H1 (cell line): ENCODE measurements around the gene GSTT4. TPM values are rescaled to one million over a fixed set of nuclear protein-coding genes. Genes with fewer than 3 reads are reported as not detected.
"Not testable (repeated sequence)": the region's sequence is repeated elsewhere in the genome, so short reads cannot be mapped to it uniquely, and the experiment has no call there.

Experiments used
- CTCF ChIA-PET: fragments of 300-600 bp; sonication (Branson Sonifier 250); formaldehyde crosslinking; loops from one replicate; lab custom pipeline; 2021; ENCODE audit not compliant: partially characterized antibody; lab: Charles Lee
- POLR2A ChIA-PET: fragments of 300-600 bp; sonication (Branson Sonifier 250); formaldehyde crosslinking; loops from one replicate; lab custom pipeline; 2021; ENCODE audit warnings: inconsistent platforms; ENCODE audit not compliant: partially characterized antibody; lab: Charles Lee
- DNase-seq, 2 experiments: peaks; one replicate each; pipeline versions ENCODE4 v3.0.0 to v3.0.0-alpha.2; 2010 to 2022; ENCODE audit warnings: low spot score in 2 of 2, low read depth in 1 of 2, mixed read lengths in 1 of 2
- FAIRE-seq: peaks from 2 replicates; lab custom pipeline; 2011; peaks lifted over from hg19 to GRCh38; lab: Jason Lieb, UNC
- H2AFZ ChIP-seq: 2 replicates; pipeline ENCODE4 v1.8.1; 2012; ENCODE audit warnings: low read length, inconsistent platforms
- H2AK5ac ChIP-seq: 2 replicates; pipeline ENCODE4 v1.6.1; 2013; ENCODE audit warnings: low read depth, low read length
- H2BK120ac ChIP-seq: replicated peaks from 2 replicates; pipeline ENCODE3; 2013; ENCODE audit warnings: low read depth, low read length, inconsistent platforms
- H2BK12ac ChIP-seq: 2 replicates; pipeline ENCODE4 v1.6.1; 2013; ENCODE audit warnings: low read depth, low read length
- H2BK15ac ChIP-seq: 2 replicates; pipeline ENCODE4 v1.6.1; 2013; ENCODE audit warnings: low read length
- H2BK20ac ChIP-seq: 2 replicates; pipeline ENCODE4 v1.6.1; 2013; ENCODE audit warnings: low read length
- H2BK5ac ChIP-seq: 2 replicates; pipeline ENCODE4 v1.6.1; 2013; ENCODE audit warnings: low read depth, low read length
- H3K14ac ChIP-seq: 2 replicates; pipeline ENCODE4 v1.6.1; 2013; ENCODE audit warnings: inconsistent platforms; ENCODE audit not compliant: insufficient read length
- H3K18ac ChIP-seq: 2 replicates; pipeline ENCODE4 v1.6.1; 2013; ENCODE audit warnings: low read length; ENCODE audit errors: extremely low read depth
- H3K23ac ChIP-seq: 2 replicates; pipeline ENCODE4 v1.6.1; 2013; ENCODE audit warnings: inconsistent platforms; ENCODE audit not compliant: insufficient read length
- H3K23me2 ChIP-seq: 2 replicates; pipeline ENCODE4 v1.6.1; 2013; ENCODE audit warnings: low read depth, low read length
- H3K27ac ChIP-seq: 2 replicates; pipeline ENCODE4 v1.6.1; 2011; ENCODE audit warnings: low read depth, low read length, inconsistent platforms
- H3K27me3 ChIP-seq, 4 experiments: replicated peaks in 1 of 4; 1 replicate in 1 of 4; 2 replicates in 3 of 4; pipeline versions ENCODE4 v1.6.1 to v1.8.1; 2011 to 2013; ENCODE audit warnings: low read length in 3 of 4, mild to moderate bottlenecking in 3 of 4, inconsistent platforms in 2 of 4, mixed read lengths in 2 of 4, moderate library complexity in 1 of 4; ENCODE audit not compliant: control insufficient read depth in 3 of 4, insufficient read depth in 3 of 4; ENCODE audit errors: extremely low read depth in 1 of 4
- H3K36me3 ChIP-seq, 4 experiments: 2 replicates each; pipeline versions ENCODE4 v1.6.1 to v1.8.1; 2011 to 2013; ENCODE audit warnings: mild to moderate bottlenecking in 4 of 4, low read length in 3 of 4, moderate library complexity in 2 of 4, control low read depth in 1 of 4, inconsistent platforms in 1 of 4; ENCODE audit not compliant: insufficient read depth in 4 of 4, control insufficient read depth in 2 of 4
- H3K4ac ChIP-seq: replicated peaks from 2 replicates; pipeline ENCODE3; 2013; ENCODE audit warnings: low read length, low read depth, mixed read lengths, inconsistent platforms; ENCODE audit not compliant: insufficient read length
- H3K4me1 ChIP-seq, 4 experiments: replicated peaks in 1 of 4; 1 replicate in 1 of 4; 2 replicates in 3 of 4; pipeline versions ENCODE4 v1.6.1 to v1.8.1; 2011 to 2013; ENCODE audit warnings: low read length in 3 of 4, inconsistent platforms in 2 of 4, mixed read lengths in 1 of 4; ENCODE audit not compliant: insufficient read depth in 4 of 4, control insufficient read depth in 3 of 4
- H3K4me2 ChIP-seq, 2 experiments: 2 replicates each; pipeline versions ENCODE4 v1.6.1 to v1.8.1; 2011 to 2013; ENCODE audit warnings: low read depth in 2 of 2, low read length in 2 of 2, control low read depth in 1 of 2, inconsistent platforms in 1 of 2, mild to moderate bottlenecking in 1 of 2; ENCODE audit not compliant: insufficient read depth in 1 of 2
- H3K4me3 ChIP-seq, 4 experiments: fragments of 200-600, 300-600 bp in 1 of 4; sonication (generic), shearing (Covaris generic), sonication (Bioruptor Twin) in 1 of 4; 2 replicates each; pipeline versions ENCODE4 v1.5.1 to v1.8.1; 2011 to 2016; ENCODE audit warnings: low read length in 4 of 4, low read depth in 3 of 4, control low read depth in 2 of 4, inconsistent platforms in 2 of 4, mild to moderate bottlenecking in 2 of 4, mixed read lengths in 1 of 4, moderate library complexity in 1 of 4; ENCODE audit not compliant: insufficient read depth in 2 of 4; ENCODE audit errors: extremely low read depth in 1 of 4
- H3K56ac ChIP-seq: replicated peaks from 2 replicates; pipeline ENCODE3; 2013; ENCODE audit warnings: low read depth, mild to moderate bottlenecking, mixed read lengths, low read length, inconsistent platforms; ENCODE audit not compliant: insufficient read length
- H3K79me1 ChIP-seq: 2 replicates; pipeline ENCODE4 v1.6.1; 2013; ENCODE audit warnings: low read depth, low read length, control low read depth
- H3K79me2 ChIP-seq, 2 experiments: 2 replicates each; pipeline versions ENCODE4 v1.6.1 to v1.8.1; 2012 to 2013; ENCODE audit warnings: low read length in 2 of 2, mild to moderate bottlenecking in 2 of 2, inconsistent platforms in 1 of 2; ENCODE audit not compliant: insufficient read depth in 2 of 2, control insufficient read depth in 1 of 2
- H3K9ac ChIP-seq, 4 experiments: replicated peaks in 1 of 4; 1 replicate in 1 of 4; 2 replicates in 3 of 4; pipeline versions ENCODE4 v1.6.1 to v1.8.1; 2011 to 2013; ENCODE audit warnings: low read depth in 3 of 4, low read length in 3 of 4, control low read depth in 2 of 4, mild to moderate bottlenecking in 2 of 4, moderate library complexity in 2 of 4, inconsistent platforms in 1 of 4; ENCODE audit errors: extremely low read depth in 1 of 4
- H3K9me3 ChIP-seq, 2 experiments: 2 replicates each; pipeline versions ENCODE4 v1.6.1 to v1.8.1; 2012 to 2013; ENCODE audit warnings: mild to moderate bottlenecking in 2 of 2, moderate library complexity in 2 of 2, control low read depth in 1 of 2, inconsistent platforms in 1 of 2, low read depth in 1 of 2, low read length in 1 of 2, mixed read lengths in 1 of 2; ENCODE audit not compliant: insufficient read depth in 2 of 2
- H4K20me1 ChIP-seq, 2 experiments: replicated peaks in 1 of 2; 2 replicates each; pipeline versions ENCODE3 to v1.8.1; 2011 to 2013; ENCODE audit warnings: inconsistent platforms in 2 of 2, low read length in 2 of 2, mild to moderate bottlenecking in 1 of 2; ENCODE audit not compliant: insufficient read depth in 2 of 2, control insufficient read depth in 1 of 2
- H4K5ac ChIP-seq: 2 replicates; pipeline ENCODE4 v1.6.1; 2013; ENCODE audit warnings: low read length, low read depth, mixed read lengths, inconsistent platforms; ENCODE audit not compliant: insufficient read length
- H4K8ac ChIP-seq: 2 replicates; pipeline ENCODE4 v1.8.0; 2013; ENCODE audit warnings: mild to moderate bottlenecking, moderate library complexity, low read length, inconsistent platforms; ENCODE audit not compliant: insufficient read depth; ENCODE audit errors: extremely low read depth
- H4K91ac ChIP-seq: replicated peaks from 2 replicates; pipeline ENCODE3; 2013; ENCODE audit warnings: low read length, mixed read lengths, inconsistent platforms; ENCODE audit not compliant: insufficient read length
- WGBS, 2 experiments: shearing (Covaris generic) in 1 of 2; methylation state at CpG; one replicate each; pipeline versions ENCODE4 v1.1.6 to v1.1.7; 2013 to 2015; ENCODE audit warnings: low lambda C conversion rate in 2 of 2, mixed read lengths in 2 of 2, inconsistent platforms in 1 of 2, low coverage in 1 of 2, missing lambda C conversion rate in 1 of 2; ENCODE audit not compliant: insufficient replicate concordance in 2 of 2, insufficient coverage in 1 of 2, insufficient read length in 1 of 2; ENCODE audit errors: extremely low coverage in 1 of 2, missing lambda C conversion rate in 1 of 2; 5-methylcytosine and 5-hydroxymethylcytosine counted together
- polyA plus RNA-seq, 7 experiments: library from polyadenylated mRNA; depleted of rRNA in 3 of 7; stranded (reverse) in 5 of 7; unstranded in 2 of 7; fragments of >200 nt in 5 of 7; fragments of 200-250 nt in 2 of 7; gene quantifications; 1 replicate in 5 of 7; 2 replicates in 1 of 7; 4 replicates in 1 of 7; pipeline versions ENCODE4 v1.2.1 to v1.2.3, GENCODE V29; 2011 to 2013; ENCODE audit warnings: missing spikeins in 2 of 7, mixed read lengths in 2 of 7
- total RNA-seq: library from RNA; stranded (reverse); fragmentation: NEBNext Ultra II Directional; extraction: Animal tissue kit (Norgen Biotek cat#: 25700); gene quantifications from 2 replicates; pipeline ENCODE4 v1.2.1, GENCODE V29; 2021

GSTT4 gene
- total and polyA plus RNA-seq, 2 of the 8 experiments (the other 6 are each of a cell fraction or from before 2014, with no cell fraction given) = 0.14 TPM; not detected in 1

DNA sequence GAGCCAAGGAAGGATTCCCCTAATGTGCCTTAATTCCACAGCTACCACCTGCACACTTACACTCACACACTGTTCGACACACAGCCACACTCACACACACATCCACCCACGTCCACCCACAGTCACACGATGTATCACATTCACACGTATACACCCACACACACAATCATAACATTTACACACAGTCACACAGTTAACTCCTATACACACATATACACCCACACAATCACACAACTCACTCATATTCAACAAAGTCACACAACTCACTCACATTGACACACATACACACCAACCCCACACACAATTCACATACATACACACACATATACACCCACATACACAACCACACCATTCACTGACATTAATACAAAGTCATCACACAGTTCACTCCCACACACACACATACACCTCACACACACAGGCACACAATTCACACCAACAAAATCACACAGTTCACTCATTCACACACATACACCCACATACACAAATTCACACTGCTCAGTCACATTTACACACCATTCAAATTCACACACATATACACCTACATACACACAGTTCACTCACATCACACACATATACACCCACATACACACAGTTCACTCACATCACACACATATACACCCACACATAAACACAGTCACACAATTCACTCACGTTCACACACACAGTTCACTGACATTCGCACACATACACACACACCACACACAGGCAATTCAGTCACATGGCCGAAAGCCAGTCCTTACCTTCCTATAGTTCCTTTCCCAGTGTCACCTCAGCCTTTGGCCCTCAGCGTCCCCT, 50.9 kb downstream of the GSTT4 start:
- Histone ChIP-seq H2BK120ac (peak overlapping the region; percentile 54), H2BK5ac (peak overlapping the region; percentile 98), H2AK5ac (peak overlapping the region; percentile 97), H3K56ac (peak overlapping the region; percentile 59), H2BK15ac (peak overlapping the region; percentile 55; the same call in 1 of the 2 replicates), H3K4ac (peak overlapping the region; percentile 85), H2BK12ac (peak overlapping the region; percentile 99), H4K5ac (peak overlapping the region; percentile 45), H3K4me2 (peak overlapping the region; percentile 51 to 54), H4K91ac (peak overlapping the region; percentile 74), H3K18ac (peak overlapping the region; percentile 62), H3K4me1 (peaks cover 3 to 10% (median 6%) of the 10 kb centered on the region in 4 experiments), H2BK20ac (peak overlapping the region; percentile 73)
- H3K79me1 ChIP-seq, POLR2A ChIA-PET, H3K23ac ChIP-seq, H3K36me3 ChIP-seq, H3K14ac ChIP-seq, H3K79me2 ChIP-seq, H3K23me2 ChIP-seq, H3K27ac ChIP-seq, H3K4me3 ChIP-seq, H4K20me1 ChIP-seq, DNase-seq, CTCF ChIA-PET, H3K9ac ChIP-seq, H4K8ac ChIP-seq, H2AFZ ChIP-seq, H3K9me3 ChIP-seq, H3K27me3 ChIP-seq, FAIRE-seq: not testable (repeated sequence)
- 77 to 100% methylated on average over 1 to 8 of the region's 8 CpGs for WGBS, 2 experiments
